MM.1S (cell line): Measurements from ENCODE around the gene GSC2.

Experiments
- CTCF ChIP-seq: fragments of 300-600 bp; sonication (generic); IDR thresholded peaks from 2 replicates; pipeline ENCODE4 v1.5.1; 2016; ENCODE audit warnings: antibody characterized with exemption, low read length, mixed read lengths
- EZH2 ChIP-seq: fragments of 300-600 bp; sonication (generic); optimal IDR thresholded peaks from 2 replicates; pipeline ENCODE3; 2017; ENCODE audit warnings: low read depth, mild to moderate bottlenecking, antibody characterized with exemption, low read length, mixed read lengths
- EZH2phosphoT487 ChIP-seq: fragments of 300-600 bp; sonication (generic); IDR thresholded peaks from 2 replicates; pipeline ENCODE4 v1.6.1; 2018; ENCODE audit warnings: antibody characterized with exemption, low read length

GRCh38 chr22:19174106-19175025 is 24.3 kb upstream of the GSC2 start:
- TF ChIP-seq EZH2, result no peak
- TF ChIP-seq CTCF, result no peak
- no peak for TF ChIP-seq EZH2phosphoT487
